ENCODE measurements around the gene MRPL50.

GRCh38 chr9:101375546-101375945 lies 22.9 kb downstream of the MRPL50 start:
- TF ChIP-seq ZNF274 (IDR thresholded peaks at IDR 0.05; ENCODE audit: low read depth, low read length) (no peak), SUZ12 (IDR thresholded peaks at IDR 0.05; ENCODE audit: extremely low read depth, insufficient read depth, insufficient read length) (no peak), YY1 (IDR thresholded peaks at IDR 0.05; ENCODE audit: insufficient read depth, insufficient read length) (no peak)
